ENCODE measurements around the gene PIP4K2A. TPM values are rescaled to one million over a fixed set of nuclear protein-coding genes. Genes with fewer than 3 reads are reported as not detected.

The PIP4K2A gene
- total RNA-seq, 2 experiments from 2014 or later: 119 to 127 TPM

DNA sequence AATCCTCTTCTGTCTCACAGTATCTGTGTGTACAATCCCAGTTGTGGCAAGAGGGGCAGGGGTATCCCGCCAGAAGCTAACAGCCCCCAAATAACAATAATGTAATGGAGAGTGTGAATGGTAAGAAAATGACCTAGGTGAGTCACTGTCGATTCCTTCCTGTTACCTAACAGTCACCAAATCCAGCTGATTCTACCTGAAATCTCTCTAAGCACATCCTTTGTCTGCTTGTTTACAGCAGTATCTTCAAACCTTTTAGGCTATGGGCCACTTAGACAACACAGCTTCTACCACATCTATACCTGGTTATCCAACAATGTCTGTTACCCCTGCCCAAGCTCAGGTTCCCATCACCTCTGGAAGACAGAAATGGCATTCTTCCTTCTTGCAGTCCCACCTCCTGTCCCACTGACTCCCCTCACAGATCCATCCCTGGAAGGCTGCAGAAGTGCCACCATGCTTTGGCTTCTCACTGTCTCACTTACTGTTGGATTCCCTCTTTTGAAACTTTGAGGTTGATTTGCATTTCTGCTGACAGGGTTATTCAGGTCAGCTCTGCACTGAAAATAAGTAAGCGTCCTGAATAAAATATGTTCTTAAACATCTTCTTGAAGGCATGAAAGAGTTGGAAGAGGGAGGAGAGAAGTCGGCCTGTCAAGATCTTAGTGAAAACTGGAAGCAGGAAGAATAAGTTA lies 13.1 kb downstream of the PIP4K2A start:
- POLR2A ChIA-PET: interaction anchor here (0.7 kb wide), 1 partner anchor 12 kb away, joined by 4 read pairs; no protein-coding TSS in a partner anchor
- CTCF ChIA-PET: interaction anchor here (0.6 kb wide), 1 partner anchor 1079 kb away, joined by 4 read pairs; no protein-coding TSS in a partner anchor

DNA sequence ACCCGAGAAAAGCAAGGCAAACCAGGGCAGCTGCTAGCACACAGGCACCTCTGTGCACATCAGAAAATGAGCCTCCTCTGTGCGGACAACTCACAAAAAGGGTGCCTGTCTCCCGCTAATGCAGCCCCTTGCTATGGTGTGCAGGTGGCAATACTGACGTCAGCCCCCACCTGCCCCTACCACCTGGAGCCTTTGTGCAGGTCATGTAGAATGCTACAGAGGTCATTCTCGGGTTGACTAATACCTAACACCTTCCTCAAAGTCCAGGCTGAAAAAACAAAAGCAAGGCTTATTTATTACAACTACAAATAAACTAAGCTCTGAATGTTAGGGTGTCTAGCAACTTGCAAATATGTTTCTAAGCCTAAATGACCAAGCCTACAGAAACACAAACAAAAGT lies 13.9 kb downstream of the PIP4K2A start:
- POLR2A ChIA-PET: no interaction called here
- CTCF ChIA-PET: interaction anchor here (0.6 kb wide), 1 partner anchor 1078 kb away, joined by 4 read pairs; no protein-coding TSS in a partner anchor

DNA sequence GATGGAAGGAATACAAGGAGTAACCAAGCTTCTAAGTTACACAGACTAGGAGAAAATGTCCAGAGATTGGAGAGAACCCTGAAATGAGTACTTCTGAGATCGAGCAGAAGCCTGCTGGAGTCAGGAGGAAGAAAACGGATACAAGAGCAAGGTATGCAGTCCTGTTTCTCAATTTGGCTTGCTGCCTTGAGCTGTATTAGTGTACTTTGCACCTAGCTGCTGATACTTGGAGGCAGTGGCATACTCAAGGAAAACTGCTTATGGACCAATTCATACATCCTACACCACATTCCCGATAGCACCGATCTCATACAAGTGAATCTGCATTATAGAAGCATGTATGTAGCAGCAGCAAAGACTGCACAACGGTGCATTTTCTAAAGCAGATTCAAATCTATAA lies 14.4 kb downstream of the PIP4K2A start:
- POLR2A ChIA-PET: no interaction called here
- CTCF ChIA-PET: no interaction called here

DNA sequence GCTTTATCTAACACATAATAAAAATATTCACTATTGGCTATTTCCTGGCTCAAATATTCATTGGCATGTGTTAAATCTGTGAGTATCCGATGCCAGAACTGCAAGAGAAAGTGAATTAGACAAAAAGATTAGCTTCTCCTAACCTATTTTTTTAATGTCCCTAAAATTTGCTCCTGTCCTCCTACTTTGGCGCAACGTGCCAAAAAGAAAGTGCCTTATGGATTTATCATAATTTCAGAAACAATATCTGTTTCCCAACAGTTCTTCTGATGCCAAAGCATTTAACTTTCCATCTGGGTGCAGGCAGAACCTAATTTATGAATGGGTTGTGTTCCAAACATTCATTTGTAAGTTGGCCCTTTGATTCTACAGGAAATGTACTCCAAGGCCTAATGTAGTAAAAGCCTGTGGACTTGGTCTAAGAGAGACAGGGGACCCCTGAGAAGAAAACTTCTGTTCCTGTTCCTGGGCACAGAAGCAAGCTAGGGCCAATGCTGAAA lies 15.4 kb downstream of the PIP4K2A start:
- ChIA-PET CTCF (no interaction called here), POLR2A (no interaction called here)

DNA sequence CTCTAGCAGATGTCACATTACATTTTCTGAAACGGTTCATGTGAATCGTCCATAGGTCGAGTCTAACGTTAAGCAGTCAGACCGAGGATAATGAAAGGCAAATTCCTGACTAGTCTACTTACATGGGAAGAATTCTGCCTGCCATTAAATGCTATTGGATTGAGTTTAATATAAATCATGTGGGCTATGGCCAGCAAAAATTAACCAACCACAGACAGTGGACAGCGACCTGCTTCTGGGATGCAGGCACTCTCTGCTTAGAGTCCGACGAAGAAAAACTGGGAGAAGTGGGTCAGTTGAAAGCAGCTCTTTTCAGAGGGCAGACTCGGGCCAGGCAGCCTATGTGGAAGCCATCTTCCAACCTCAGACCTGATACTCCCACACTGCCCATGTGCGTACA lies 16.6 kb downstream of the PIP4K2A start:
- ChIA-PET CTCF (no interaction called here), POLR2A (no interaction called here)

DNA sequence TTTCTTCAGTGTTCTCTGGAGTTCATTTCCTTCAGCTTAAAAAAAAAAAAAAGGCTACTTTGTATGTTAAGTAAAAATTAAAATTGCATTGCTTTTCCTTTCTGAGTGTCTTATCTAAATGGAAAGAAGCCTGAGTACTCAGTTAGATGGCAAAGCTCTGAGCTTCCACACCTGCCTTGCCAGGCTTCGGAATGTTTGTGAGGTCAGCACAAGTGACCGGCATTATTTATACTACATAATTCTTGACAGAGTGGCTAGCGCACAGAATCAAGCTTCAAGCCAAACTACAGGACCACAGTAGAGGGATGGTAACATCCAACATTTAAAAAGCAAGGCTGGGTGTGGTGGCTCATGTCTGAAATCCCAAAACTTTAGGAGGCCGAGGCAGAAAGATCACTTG lies 17.3 kb downstream of the PIP4K2A start:
- ChIA-PET POLR2A (no interaction called here), CTCF (no interaction called here)

DNA sequence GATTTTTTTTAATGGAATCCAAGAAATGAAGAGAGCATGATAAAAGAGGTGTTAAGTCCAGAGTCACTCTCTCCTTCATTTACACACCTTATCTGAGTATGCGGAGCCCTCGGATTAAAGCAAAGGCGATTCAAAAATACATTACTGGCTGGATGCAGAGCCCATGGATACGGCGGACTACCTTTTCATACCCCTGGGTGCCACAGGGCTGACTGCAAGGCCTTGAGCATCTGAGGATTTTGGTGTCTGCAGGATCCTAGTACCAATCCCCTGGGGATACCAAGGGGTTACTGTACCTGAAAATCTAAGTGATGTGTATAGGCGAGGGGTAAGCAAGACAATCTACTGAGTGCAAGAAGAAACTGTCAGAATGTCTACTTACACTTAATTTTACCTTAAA lies 20.5 kb downstream of the PIP4K2A start:
- ChIA-PET CTCF (interaction anchor here (1.2 kb wide), 1 partner anchor 10 kb away, joined by 4 read pairs; no protein-coding TSS in a partner anchor), POLR2A (interaction anchor here (0.6 to 1.3 kb wide), 3 partner anchors 11 to 29 kb away, joined by 4 to 6 read pairs (median 4); no protein-coding TSS in a partner anchor)

DNA sequence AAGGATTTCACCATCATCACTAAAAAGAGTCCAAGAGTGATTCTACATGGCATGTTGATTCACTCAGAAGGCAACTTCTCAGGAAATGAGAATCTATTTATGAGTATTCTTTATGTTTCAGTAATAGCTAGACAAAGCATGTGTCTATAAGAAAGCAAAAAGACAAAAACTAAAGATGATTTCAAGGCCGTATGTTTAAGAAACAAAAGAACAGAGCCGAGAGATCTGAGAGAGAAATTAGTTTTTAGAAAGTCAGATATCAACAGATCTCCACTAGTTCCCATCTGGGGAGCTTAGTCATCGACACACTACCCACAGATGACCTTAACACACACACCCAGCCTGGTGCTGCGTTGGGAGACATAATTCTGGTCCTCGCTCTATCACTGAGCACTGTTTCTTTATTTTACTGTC lies 21.0 kb downstream of the PIP4K2A start:
- CTCF ChIA-PET: interaction anchor here (1.1 to 1.5 kb wide), 3 partner anchors 9 to 119 kb away, joined by 3 to 5 read pairs (median 4); no protein-coding TSS in a partner anchor
- POLR2A ChIA-PET: interaction anchor here (0.6 to 1.3 kb wide), 3 partner anchors 10 to 29 kb away, joined by 4 to 6 read pairs (median 4); no protein-coding TSS in a partner anchor

DNA sequence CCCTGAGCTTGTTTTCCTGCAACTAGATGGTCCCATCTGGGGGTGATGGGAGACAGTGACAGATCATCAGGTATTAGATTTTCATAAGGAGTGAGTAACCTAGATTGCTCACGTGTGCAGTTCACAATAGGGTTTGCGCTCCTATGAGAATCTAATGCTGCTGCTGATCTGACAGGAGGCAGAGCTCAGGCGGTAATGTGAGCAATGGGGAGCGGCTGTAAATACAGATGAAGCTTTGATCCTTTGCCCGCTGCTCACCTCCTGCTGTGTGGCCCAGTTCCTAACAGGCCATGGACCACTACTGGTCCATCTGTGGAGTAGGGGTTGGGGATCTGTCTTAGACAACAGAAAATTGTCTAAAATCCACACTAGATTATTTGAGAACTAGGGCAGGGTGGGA lies 22.3 kb downstream of the PIP4K2A start:
- POLR2A ChIA-PET: interaction anchor here (0.6 kb wide), 1 partner anchor 177 kb away, joined by 3 read pairs; no protein-coding TSS in a partner anchor
- CTCF ChIA-PET: interaction anchor here (1.5 kb wide), 1 partner anchor 62 kb away, joined by 5 read pairs; no protein-coding TSS in a partner anchor

DNA sequence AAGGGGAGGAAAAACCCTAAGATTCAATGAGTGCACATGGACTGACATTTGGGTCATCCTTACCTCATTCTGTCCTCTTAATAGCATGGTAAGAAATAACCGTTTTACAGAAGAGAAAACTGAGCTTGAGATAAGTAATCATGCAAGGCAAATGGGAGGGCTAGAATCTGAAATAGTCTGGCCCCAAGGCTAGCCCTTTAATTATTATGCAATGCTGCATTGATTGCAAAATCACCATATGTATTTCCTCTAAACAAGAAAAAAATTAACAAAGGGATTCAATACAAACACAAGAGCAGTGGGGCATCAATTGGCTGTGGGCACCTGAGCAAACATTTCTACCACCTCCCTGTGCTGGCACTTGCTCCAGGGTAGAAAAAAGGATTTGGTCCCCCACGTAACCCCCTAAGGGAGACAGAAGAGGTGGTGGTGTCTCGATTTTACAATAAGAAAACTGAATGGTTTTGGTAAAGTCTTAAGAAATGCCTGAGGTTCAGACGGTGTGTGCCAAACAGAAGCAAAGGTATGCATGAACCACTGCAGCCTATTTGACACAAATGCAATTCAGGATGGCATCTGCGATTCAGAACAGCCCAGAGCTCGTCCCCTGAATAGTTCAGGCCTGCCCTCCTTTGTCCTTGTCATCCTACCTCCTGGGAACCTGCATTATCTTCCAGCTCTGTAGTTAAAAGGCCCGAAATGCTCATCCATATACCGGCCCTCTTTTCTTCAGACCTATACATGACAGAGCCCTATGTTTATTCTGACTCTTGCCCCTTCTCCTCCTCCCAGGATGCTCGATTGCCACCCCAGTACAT lies 23.6 kb downstream of the PIP4K2A start:
- CTCF ChIA-PET: no interaction called here
- POLR2A ChIA-PET: no interaction called here

DNA sequence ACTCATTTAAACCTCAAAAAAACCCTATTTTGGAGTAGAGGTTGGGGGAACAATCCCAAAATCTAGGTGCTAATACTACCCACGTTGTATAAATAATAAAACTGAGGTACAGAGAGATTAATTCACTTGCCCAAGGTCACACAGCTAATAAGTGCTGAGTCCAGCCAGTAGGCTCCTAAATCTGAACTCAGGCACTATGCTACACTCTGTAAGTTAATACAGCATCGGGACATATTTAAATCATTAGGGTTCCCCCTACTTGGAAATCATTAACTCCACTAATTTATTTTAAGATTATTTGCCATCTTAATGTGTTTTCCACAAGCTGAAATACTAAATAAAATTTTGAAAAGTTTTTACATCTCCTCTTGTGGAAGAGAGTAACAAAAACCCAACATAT lies 24.2 kb downstream of the PIP4K2A start:
- POLR2A ChIA-PET: no interaction called here
- CTCF ChIA-PET: no interaction called here

DNA sequence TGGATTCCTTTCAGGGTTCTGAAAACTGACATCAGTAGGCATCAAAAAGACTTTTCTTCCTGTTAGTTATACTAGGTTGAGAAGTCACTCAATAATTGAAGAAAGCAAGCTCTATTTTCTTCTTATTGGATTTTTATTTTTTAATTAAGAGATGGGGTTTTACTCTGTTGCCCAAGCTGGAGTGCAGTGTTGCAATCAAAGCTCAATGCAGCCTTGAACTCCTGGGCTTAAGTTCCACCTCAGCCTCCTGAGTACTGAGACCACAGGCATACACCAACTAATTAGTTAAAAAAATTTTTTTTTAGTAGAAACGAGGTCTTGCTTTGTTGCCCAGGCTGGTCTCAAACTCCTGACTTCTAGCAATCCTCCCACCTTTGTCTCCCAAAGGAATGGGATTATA lies 28.0 kb downstream of the PIP4K2A start:
- POLR2A ChIA-PET: no interaction called here
- CTCF ChIA-PET: interaction anchor here (1.4 kb wide), 1 partner anchor 68 kb away, joined by 3 read pairs; no protein-coding TSS in a partner anchor

DNA sequence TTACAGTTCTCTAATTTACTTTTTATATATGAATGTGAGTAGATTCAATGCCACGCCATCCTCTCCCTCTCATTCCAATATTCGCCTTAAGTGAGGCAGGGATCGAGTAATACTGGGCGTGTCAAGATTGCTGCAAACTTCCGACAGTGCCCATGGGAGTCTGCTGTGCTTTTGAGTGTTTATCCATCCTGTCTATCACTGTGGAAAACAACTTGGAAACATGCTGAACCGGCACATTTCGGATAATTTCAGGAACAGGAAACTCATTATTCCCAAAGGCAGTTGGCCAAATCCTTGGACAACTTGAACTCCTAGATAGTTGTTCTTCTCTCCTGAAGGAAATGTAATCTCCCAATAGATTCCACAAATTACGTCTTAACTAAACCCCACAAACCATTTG lies 28.5 kb downstream of the PIP4K2A start:
- CTCF ChIA-PET: interaction anchor here (1.4 kb wide), 1 partner anchor 68 kb away, joined by 3 read pairs; no protein-coding TSS in a partner anchor
- POLR2A ChIA-PET: no interaction called here

DNA sequence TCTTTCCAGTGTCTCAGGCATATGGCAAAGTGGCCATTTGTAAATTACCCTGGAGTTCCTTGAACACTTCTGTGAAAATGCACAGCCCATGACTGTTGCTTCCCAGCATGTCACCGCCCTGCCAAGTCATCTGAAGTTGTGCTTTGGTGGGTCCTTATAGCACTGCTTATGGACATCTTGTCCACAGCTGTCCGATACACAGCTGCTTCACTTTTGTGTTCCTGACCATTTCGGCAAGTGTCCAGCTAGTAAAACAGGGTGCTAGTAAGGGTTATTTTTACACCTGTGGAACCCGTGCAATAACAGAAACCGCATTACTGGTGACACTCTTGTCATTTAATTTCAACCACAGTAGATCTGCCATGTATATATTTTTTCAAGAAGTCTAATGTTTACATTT lies 29.7 kb downstream of the PIP4K2A start:
- ChIA-PET CTCF (interaction anchor here (1.1 to 1.4 kb wide), 3 partner anchors 8 to 55 kb away, joined by 3 to 4 read pairs (median 4); no protein-coding TSS in a partner anchor), POLR2A (interaction anchor here (0.6 kb wide), 2 partner anchors 34 to 54 kb away, joined by 3 read pairs; no protein-coding TSS in a partner anchor)

DNA sequence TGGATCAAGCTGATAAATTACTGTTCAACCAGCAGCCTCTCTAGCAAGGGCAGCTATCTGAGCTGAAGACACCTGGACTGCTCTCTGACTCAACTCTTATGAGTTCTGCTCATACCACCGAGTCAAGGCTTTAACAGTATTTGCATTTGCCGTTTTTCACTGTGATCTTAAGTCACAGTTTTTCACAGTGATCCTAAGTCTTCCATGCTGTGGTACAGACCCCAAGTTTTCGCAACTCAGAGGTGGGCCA lies 31.3 kb downstream of the PIP4K2A start:
- ChIA-PET POLR2A (interaction anchor here (0.6 to 2.2 kb wide), 8 partner anchors 11 to 53 kb away, joined by 3 to 8 read pairs (median 6); no protein-coding TSS in a partner anchor), CTCF (interaction anchor here (0.6 to 1.7 kb wide), 8 partner anchors 13 to 111 kb away, joined by 3 to 6 read pairs (median 3); no protein-coding TSS in a partner anchor)

DNA sequence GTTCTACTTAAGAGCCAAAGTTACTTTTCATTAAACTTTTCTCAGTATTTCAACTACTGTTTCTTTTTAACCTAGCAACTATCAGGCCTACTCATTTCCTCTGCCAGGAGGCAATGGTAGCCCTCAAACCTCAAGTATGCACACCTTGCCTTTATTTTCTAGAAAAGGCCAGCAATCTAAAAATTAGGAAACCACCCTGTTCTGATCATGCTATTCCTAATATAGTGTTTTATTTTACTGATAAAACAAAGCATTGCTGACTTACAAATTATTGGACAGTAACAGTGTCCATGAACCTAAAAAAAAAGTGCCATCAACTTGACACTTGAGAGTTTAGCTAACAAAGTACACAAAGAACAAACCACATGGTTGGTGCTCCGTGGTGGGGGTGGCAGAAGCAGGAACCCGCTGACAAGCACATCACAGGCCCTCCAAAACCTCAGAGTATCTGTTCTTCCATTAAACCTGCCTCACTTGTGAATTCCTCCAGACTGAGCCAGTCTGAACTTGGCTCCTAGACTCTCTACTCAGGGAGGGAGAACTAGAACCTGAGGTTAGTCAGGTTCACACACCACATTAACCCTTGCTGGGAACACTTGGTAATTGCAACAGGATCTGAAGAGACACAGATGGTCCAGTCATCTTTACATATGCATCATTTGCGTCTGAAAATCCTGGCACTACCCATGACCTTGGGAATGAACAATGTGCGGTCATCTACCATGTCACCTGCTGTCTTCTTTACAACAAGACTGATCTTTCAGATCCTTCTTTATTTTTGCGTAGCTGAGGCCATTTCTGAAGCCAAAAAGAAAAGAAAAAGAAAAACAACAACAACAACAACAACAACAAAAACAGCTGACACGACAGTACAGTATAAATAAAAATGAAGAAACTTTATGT lies 31.9 kb downstream of the PIP4K2A start:
- CTCF ChIA-PET: interaction anchor here (0.6 to 1.7 kb wide), 8 partner anchors 13 to 110 kb away, joined by 3 to 6 read pairs (median 3); no protein-coding TSS in a partner anchor

DNA sequence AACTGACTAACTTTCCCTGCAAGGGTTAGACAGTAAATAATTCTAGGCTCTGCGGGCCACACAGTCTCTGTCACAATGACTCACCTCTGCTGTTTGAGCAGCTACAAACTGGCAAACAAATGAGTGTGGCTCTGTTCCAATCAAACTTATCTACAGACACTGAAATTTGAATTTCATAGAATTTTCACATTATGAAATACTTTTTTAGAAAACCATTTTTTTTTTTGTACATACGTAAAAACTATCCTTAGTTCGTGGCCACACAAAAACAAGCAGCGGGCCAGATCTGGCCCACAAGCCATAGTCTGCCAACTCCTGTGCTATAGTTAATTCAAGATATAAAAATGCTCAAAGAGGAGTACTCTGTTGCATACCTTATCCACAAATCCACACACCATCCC lies 32.6 kb downstream of the PIP4K2A start:
- ChIA-PET POLR2A (interaction anchor here (0.6 to 2.2 kb wide), 9 partner anchors 10 to 112 kb away, joined by 3 to 12 read pairs (median 4); no protein-coding TSS in a partner anchor), CTCF (interaction anchor here (0.6 to 1.2 kb wide), 3 partner anchors 51 to 108 kb away, joined by 3 to 4 read pairs (median 3); no protein-coding TSS in a partner anchor)

More for the DNA sequence above, 31.9 kb downstream of the PIP4K2A start:
- POLR2A ChIA-PET: interaction anchor here (0.6 to 2.2 kb wide), 11 partner anchors 11 to 113 kb away, joined by 3 to 12 read pairs (median 5); no protein-coding TSS in a partner anchor

DNA sequence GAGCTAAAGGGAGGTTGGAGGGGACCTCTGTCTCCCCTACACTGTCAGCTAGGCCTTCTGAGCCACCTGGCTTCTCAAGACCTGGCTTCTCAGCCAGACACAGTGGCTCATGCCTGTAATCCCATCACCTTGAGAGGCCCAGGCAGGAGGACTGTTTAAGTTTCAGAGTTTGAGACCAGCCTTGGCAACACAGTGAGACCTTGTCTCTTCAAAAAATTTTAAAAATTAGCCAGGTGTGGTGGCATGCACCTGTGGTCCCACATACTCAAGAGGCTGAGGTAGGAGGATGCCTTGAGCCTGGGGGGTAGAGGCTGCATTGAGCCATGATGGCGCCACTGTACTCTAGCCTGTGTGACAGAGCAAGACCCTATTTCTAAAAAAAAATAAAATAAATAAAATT lies 33.1 kb downstream of the PIP4K2A start:
- CTCF ChIA-PET: interaction anchor here (0.6 to 1.0 kb wide), 2 partner anchors 51 to 247 kb away, joined by 3 read pairs; no protein-coding TSS in a partner anchor
- POLR2A ChIA-PET: interaction anchor here (0.7 to 1.5 kb wide), 6 partner anchors 18 to 70 kb away, joined by 3 to 12 read pairs (median 4); no protein-coding TSS in a partner anchor

Data from activated CD8-positive, alpha-beta memory T cell treated with anti-CD3 and anti-CD28 coated beads for 36 hours (primary cell).